BLaER1 treated with 17β-estradiol and CSF1 and Interleukin-3, amounts not matched to agents 10 nM and 100 nM (cell line): ENCODE data around the gene UVRAG.
A peak's percentile ranks its signal among the peaks of the same experiment; 100 is the strongest.

Experiments
- H3K27ac ChIP-seq, 11 experiments: shearing (Covaris generic); formaldehyde crosslinking; 2 replicates each; pipeline ENCODE4 v1.8.1; 2022
- H3K27me3 ChIP-seq, 11 experiments: shearing (Covaris generic); formaldehyde crosslinking; 2 replicates each; pipeline ENCODE4 v1.8.1; 2022
- H3K36me3 ChIP-seq, 11 experiments: shearing (Covaris generic); formaldehyde crosslinking; 2 replicates each; pipeline ENCODE4 v1.8.1; 2022
- H3K4me1 ChIP-seq, 10 experiments: shearing (Covaris generic); formaldehyde crosslinking; 2 replicates each; pipeline ENCODE4 v1.8.1; 2022
- H3K4me2 ChIP-seq, 11 experiments: shearing (Covaris generic); formaldehyde crosslinking; 2 replicates each; pipeline ENCODE4 v1.8.1; 2022
- H3K4me3 ChIP-seq, 10 experiments: shearing (Covaris generic); formaldehyde crosslinking; 2 replicates each; pipeline ENCODE4 v1.8.1; 2022
- H3K9ac ChIP-seq, 11 experiments: shearing (Covaris generic); formaldehyde crosslinking; 2 replicates each; pipeline ENCODE4 v1.8.1; 2022
- H3K9me3 ChIP-seq, 11 experiments: shearing (Covaris generic); formaldehyde crosslinking; replicated peaks in 1 of 11; 2 replicates each; pipeline ENCODE4 v1.8.1; 2022
- H4K20me1 ChIP-seq, 11 experiments: shearing (Covaris generic); formaldehyde crosslinking; 2 replicates each; pipeline ENCODE4 v1.8.1; 2022
- Cebpa-rat ChIP-seq, 11 experiments: shearing (Covaris generic); IDR thresholded peaks; 2 replicates each; pipeline ENCODE4 v1.8.1; 2022

Gene UVRAG

DNA sequence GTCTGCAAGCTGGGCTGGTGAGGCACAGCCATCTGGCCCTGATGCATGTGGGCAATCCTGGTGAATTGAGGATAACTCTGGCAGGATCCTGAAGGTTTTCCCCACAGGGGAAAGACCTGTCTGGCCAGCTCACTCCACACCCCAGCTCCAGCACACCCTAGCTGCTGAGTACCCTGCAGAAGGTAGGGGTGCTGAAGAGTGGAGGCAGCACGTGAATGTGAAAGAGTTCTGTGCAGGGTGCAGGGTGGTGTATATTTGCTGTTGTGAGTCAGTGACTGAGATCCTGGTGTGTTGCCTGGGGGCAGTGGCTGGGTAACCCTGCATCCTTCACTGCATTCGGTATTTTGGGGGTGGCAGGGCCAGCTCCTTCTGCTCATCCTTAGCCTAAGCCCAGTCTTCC lies 24.0 kb upstream of the UVRAG start:
- TF ChIP-seq Cebpa-rat (IDR thresholded peaks at IDR 0.05) = no peak

DNA sequence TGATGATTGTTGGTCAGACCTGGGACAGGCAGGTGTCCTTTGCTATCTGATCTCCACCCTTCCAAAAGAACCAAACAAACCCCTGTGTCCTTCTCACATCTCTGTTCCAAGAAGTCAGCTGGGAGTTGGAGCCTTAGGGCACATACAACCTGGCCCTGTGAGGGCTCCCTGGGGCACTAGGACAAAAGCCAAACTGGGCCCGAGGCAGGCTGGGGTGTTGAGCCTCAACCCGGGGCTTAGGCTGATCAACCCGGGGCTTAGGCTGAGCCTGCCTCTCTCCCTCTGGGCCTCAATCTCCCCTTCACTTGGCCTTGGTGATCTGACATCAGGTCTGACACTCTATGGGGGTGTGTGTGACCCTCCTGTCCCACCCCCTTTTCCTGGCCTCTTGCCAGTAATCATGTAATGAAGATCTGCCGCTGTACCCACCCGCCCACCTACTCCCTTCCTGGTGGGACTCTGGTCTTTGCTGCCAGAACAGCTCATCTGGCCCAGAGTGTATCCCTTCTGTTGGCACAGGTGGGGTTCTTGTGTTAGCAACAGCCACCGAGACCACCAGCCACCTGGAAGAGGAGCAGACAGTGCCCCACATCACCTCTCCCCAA lies 22.8 kb upstream of the UVRAG start:
- Histone ChIP-seq H3K27me3 (no peaks in the 10 kb centered on the region), H3K4me3 (no peak overlapping the region), H3K9me3 (no peaks in the 10 kb centered on the region), H3K4me2 (no peak overlapping the region), H4K20me1 (no peaks in the 10 kb centered on the region), H3K36me3 (no peaks in the 10 kb centered on the region), H3K9ac (no peak overlapping the region), H3K4me1 (peaks cover 4 to 8% (median 6%) of the 10 kb centered on the region in 10 experiments; a peak in 19 of 20 replicates), H3K27ac (no peak overlapping the region)
- TF ChIP-seq Cebpa-rat (IDR thresholded peaks at IDR 0.05) = no peak

More for the DNA sequence above, 24.0 kb upstream of the UVRAG start:
- Histone ChIP-seq H3K36me3 (no peaks in the 10 kb centered on the region), H3K27ac (no peak overlapping the region), H3K9ac (no peak overlapping the region), H4K20me1 (no peaks in the 10 kb centered on the region), H3K4me3 (no peak overlapping the region), H3K4me2 (no peak overlapping the region), H3K27me3 (no peaks in the 10 kb centered on the region), H3K9me3 (no peaks in the 10 kb centered on the region), H3K4me1 (no peaks in the 10 kb centered on the region)

DNA sequence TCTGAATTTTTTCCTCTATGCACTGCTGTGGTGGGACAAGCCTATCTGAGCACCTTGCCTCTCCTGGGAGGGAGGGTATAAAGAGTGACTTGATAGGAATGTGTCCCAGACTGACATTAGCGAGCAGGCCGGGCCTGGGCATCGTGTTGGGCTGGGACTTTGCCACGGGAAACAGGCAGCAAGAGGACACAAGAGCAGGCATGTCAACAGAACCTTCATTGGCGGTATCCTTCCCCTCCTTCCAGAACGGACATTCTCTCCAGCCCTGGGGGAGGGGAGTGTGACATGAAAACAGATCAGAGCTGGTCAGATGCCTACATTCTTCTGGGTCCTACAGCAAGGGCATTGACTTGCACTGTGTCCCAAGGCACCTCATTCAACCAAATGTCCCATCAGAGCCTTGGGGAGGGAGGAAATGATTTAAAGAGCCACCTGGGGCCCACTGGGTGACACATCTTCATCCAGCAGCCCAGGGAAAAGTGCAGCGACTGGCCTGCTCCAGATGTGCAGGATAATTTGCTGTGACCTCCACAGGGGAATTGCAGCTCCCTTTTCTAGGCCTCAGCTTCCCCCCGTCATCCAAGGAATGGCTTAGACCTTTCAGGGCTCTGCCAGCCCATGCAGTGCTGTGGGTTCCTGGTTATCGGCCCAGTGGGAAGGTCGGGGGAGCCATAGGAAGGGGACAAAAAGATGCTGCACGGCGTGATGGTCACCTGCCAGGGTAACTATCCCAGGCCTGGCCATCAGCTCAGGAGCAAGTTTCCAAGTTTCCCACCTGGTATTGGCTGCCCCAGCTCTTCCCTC lies 21.8 kb upstream of the UVRAG start:
- Histone ChIP-seq H3K9ac (no peak overlapping the region), H3K4me2 (no peak overlapping the region), H3K4me1 (peaks cover 9 to 17% (median 15%) of the 10 kb centered on the region in 10 experiments; a peak in 19 of 20 replicates), H3K27me3 (no peaks in the 10 kb centered on the region), H3K4me3 (no peak overlapping the region), H3K27ac (no peak overlapping the region), H3K36me3 (no peaks in the 10 kb centered on the region), H4K20me1 (no peaks in the 10 kb centered on the region), H3K9me3 (no peaks in the 10 kb centered on the region)
- TF ChIP-seq Cebpa-rat (IDR thresholded peaks at IDR 0.05) = no peak

DNA sequence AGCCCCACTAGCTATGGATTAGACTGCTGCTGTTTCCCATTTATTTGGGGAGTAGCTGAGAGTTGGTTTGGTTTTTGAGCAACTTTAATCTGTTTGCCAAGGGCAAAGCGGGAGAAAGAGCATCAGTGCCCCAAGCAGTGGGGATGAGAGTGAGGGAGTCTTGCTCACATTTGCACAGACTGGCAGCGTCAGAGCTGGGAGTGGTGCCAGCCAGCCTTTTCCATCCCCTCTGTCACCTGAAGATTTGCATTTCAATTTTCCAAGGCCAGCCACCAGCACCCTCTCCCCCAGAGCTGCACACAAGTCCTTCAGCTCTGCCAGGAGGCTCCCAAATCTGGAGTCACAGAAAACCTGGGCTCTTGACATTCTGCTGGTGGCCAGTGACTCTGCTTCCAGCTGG lies 21.0 kb upstream of the UVRAG start:
- Histone ChIP-seq H3K4me2 (no peak overlapping the region), H3K4me3 (no peak overlapping the region), H3K27ac (no peak overlapping the region), H3K27me3 (no peaks in the 10 kb centered on the region), H3K36me3 (no peaks in the 10 kb centered on the region), H3K9ac (no peak overlapping the region), H4K20me1 (no peaks in the 10 kb centered on the region), H3K4me1 (peaks cover 9 to 18% (median 15%) of the 10 kb centered on the region in 10 experiments; a peak in 19 of 20 replicates), H3K9me3 (no peaks in the 10 kb centered on the region)
- no peak for TF ChIP-seq Cebpa-rat (IDR thresholded peaks at IDR 0.05)

DNA sequence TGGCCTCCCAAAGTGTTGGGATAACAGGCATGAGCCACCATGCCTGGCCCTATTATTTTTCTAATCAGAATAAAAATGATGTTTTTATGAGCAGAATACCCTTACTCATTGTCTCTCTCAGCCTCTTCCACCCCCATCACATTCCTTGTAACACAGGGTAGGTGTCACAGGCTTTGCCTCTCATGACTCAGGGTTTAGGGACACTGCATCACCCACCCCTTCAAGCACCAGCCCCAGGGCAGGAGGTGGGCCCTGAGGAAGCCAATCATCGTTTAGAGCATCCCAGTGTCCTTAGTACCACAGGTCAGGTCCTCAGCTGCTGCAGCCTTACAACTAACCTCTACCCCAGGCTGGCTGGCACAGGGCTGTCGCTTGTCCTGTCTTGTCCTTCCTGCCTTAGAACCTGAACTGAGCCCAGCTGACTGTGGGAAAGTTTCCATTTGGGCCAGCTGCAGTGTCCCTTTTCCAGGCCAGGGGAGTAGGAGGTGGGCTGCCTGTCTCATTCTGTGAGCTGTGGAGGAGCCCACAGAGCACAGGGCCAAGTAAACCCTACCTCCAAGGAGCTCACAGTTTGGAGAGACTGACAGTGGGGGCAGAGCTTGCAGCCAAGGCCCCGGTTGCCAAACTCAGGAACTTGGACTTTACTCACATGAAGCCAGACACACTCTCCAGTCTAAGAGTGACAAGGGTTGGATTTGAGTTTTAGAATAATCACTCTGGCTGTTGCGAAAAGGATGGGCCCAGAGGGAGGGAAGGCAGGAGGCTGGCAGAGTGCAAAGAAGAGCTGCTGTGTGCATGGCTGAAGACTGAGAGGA lies 19.5 kb upstream of the UVRAG start:
- no peaks in the 10 kb centered on the region for H3K9me3 ChIP-seq
- H3K4me3 ChIP-seq = no peak overlapping the region
- no peak overlapping the region for H3K4me2 ChIP-seq
- TF ChIP-seq Cebpa-rat (IDR thresholded peaks at IDR 0.05) = no peak
- no peak overlapping the region for H3K9ac ChIP-seq
- H3K4me1 ChIP-seq = peaks cover 11 to 21% (median 19%) of the 10 kb centered on the region in 10 experiments
- no peaks in the 10 kb centered on the region for H3K27me3 ChIP-seq
- H3K36me3 ChIP-seq = no peaks in the 10 kb centered on the region
- no peak overlapping the region for H3K27ac ChIP-seq
- no peaks in the 10 kb centered on the region for H4K20me1 ChIP-seq

DNA sequence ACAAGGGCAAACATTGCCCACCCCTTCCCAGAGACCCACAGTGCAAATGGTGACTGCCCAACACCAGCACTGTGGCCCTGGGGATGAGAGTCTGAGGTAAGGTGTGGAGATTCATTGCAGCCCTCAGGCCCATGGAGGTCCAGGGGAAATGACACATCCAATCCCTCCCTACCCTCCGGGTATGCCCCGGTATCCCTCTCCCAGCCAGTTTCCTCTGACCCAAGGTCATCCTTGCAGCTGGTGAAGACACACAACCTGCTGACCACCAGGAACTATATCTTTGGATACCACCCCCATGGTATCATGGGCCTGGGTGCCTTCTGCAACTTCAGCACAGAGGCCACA lies 18.9 kb upstream of the UVRAG start:
- no peak overlapping the region for H3K27ac ChIP-seq
- H3K36me3 ChIP-seq = no peaks in the 10 kb centered on the region
- H3K27me3 ChIP-seq = no peaks in the 10 kb centered on the region
- H3K4me1 ChIP-seq = peaks cover 17 to 26% (median 25%) of the 10 kb centered on the region in 10 experiments
- H4K20me1 ChIP-seq = no peaks in the 10 kb centered on the region
- TF ChIP-seq Cebpa-rat (IDR thresholded peaks at IDR 0.05) = no peak
- H3K9me3 ChIP-seq = no peaks in the 10 kb centered on the region
- H3K4me2 ChIP-seq = no peak overlapping the region
- no peak overlapping the region for H3K9ac ChIP-seq
- no peak overlapping the region for H3K4me3 ChIP-seq

GRCh38 chr11:75797116-75797515 lies 17.9 kb upstream of the UVRAG start:
- Histone ChIP-seq H3K4me3 (no peak overlapping the region), H4K20me1 (no peaks in the 10 kb centered on the region), H3K9ac (no peak overlapping the region), H3K4me1 (peaks cover 28 to 37% (median 36%) of the 10 kb centered on the region in 10 experiments), H3K27me3 (no peaks in the 10 kb centered on the region), H3K36me3 (no peaks in the 10 kb centered on the region), H3K27ac (no peak overlapping the region; a peak in 1 of 22 replicates), H3K4me2 (peak overlapping the region; percentile 21 to 71 (median 61); a peak in 20 of 22 replicates), H3K9me3 (no peaks in the 10 kb centered on the region)
- TF ChIP-seq Cebpa-rat (IDR thresholded peaks at IDR 0.05) = no peak

- H3K27ac ChIP-seq = no peak overlapping the region; a peak in 1 of 22 replicates
- H3K36me3 ChIP-seq = no peaks in the 10 kb centered on the region
- no peak for TF ChIP-seq Cebpa-rat (IDR thresholded peaks at IDR 0.05)
- H3K9ac ChIP-seq = no peak overlapping the region
- H3K4me2 ChIP-seq = peak overlapping the region; percentile 21 to 71 (median 61); a peak in 20 of 22 replicates
- no peak overlapping the region for H3K4me3 ChIP-seq
- no peaks in the 10 kb centered on the region for H3K27me3 ChIP-seq
- no peaks in the 10 kb centered on the region for H4K20me1 ChIP-seq
- peaks cover 34 to 43% (median 40%) of the 10 kb centered on the region in 10 experiments for H3K4me1 ChIP-seq
- H3K9me3 ChIP-seq = no peaks in the 10 kb centered on the region
Observed at GRCh38 chr11:75797792-75798191, 17.2 kb upstream of the UVRAG start.

DNA sequence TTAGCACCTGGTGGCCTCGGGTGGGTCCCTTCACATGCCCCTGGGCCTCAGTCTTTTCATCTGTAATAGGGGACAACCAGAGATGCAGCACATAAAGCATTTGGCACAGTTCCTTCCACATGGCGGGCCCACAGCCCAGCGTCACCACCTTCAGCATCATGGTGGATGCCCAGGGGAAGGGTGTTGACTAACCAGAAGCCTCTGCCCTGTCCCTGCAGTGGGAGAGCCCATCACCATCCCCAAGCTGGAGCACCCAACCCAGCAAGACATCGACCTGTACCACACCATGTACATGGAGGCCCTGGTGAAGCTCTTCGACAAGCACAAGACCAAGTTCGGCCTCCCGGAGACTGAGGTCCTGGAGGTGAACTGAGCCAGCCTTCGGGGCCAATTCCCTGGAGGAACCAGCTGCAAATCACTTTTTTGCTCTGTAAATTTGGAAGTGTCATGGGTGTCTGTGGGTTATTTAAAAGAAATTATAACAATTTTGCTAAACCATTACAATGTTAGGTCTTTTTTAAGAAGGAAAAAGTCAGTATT lies 14.8 kb upstream of the UVRAG start:
- Histone ChIP-seq H3K9ac (no peak overlapping the region), H3K27ac (no peak overlapping the region), H3K36me3 (no peaks in the 10 kb centered on the region), H3K4me2 (peak overlapping the region in 10 of 11 experiments; percentile 58 to 79 (median 69); a peak in 17 of 22 replicates), H3K4me1 (peaks cover 36 to 44% (median 40%) of the 10 kb centered on the region in 10 experiments), H3K9me3 (no peaks in the 10 kb centered on the region), H4K20me1 (no peaks in the 10 kb centered on the region), H3K4me3 (no peak overlapping the region), H3K27me3 (no peaks in the 10 kb centered on the region)
- TF ChIP-seq Cebpa-rat (IDR thresholded peaks at IDR 0.05) = no peak
